Transverse colon (tissue), 4 donors: ENCODE data around the gene RBCK1. TPM values are rescaled to one million over a fixed set of nuclear protein-coding genes. Genes with fewer than 3 reads are reported as not detected.
"Not testable (repeated sequence)": the region's sequence is repeated elsewhere in the genome, so short reads cannot be mapped to it uniquely, and the experiment has no call there.

ENCODE experiments used
- DNase-seq: peaks from one replicate; pipeline ENCODE4 v3.0.0-alpha.2; 2019
- H3K27ac ChIP-seq, 4 donors: fragments of 200-600 bp; sonication (generic); 2 replicates each; pipeline ENCODE4 v1.5.1; 2016 to 2018; ENCODE audit warnings: inconsistent platforms in 4 of 4
- H3K27me3 ChIP-seq: fragments of 200-600 bp; sonication (generic); 2 replicates; pipeline ENCODE4 v1.5.1; 2017; ENCODE audit warnings: inconsistent platforms
- H3K36me3 ChIP-seq, 4 donors: fragments of 200-600 bp; sonication (generic); 2 replicates each; pipeline ENCODE4 v1.5.1; 2017 to 2019; ENCODE audit warnings: inconsistent platforms in 4 of 4
- H3K4me1 ChIP-seq, 4 donors: fragments of 200-600 bp; sonication (generic); 2 replicates each; pipeline ENCODE4 v1.5.1; 2017 to 2020; ENCODE audit warnings: inconsistent platforms in 4 of 4
- H3K4me3 ChIP-seq, 4 donors: fragments of 200-600 bp; sonication (generic); 1 replicate in 1 of 4; 2 replicates in 3 of 4; pipeline versions ENCODE4 v1.5.1 to v1.6.1; 2017 to 2019; ENCODE audit warnings: inconsistent platforms in 4 of 4
- H3K9me3 ChIP-seq, 2 donors: fragments of 200-600 bp; sonication (generic); 2 replicates each; pipeline ENCODE4 v1.5.1; 2017 to 2019; ENCODE audit warnings: inconsistent platforms in 2 of 2
- EP300 ChIP-seq: sonication (generic); formaldehyde crosslinking; IDR thresholded peaks from one replicate; pipeline ENCODE4 v1.6.1; 2017; ENCODE audit warnings: antibody characterized with exemption, low read depth
- POLR2A ChIP-seq: fragments of 450-650 bp; IDR thresholded peaks from one replicate; pipeline ENCODE4 v1.6.1; 2016; ENCODE audit warnings: antibody characterized with exemption, mild to moderate bottlenecking, moderate library complexity
- POLR2AphosphoS5 ChIP-seq, 3 donors: sonication (generic); formaldehyde crosslinking; IDR thresholded peaks; one replicate each; pipeline ENCODE4 v1.6.1; 2016; ENCODE audit warnings: antibody characterized with exemption in 3 of 3
- WGBS, 2 donors: methylation state at CpG; one replicate each; pipeline ENCODE4 v1.1.5; 2018; ENCODE audit warnings: low coverage in 1 of 2; 5-methylcytosine and 5-hydroxymethylcytosine counted together
- in situ Hi-C, 4 donors: fragments of 200-750 bp; cut with MboI; loops; one replicate each; pipeline versions ENCODE4 v1.15.0 to v1.15.1; 2017; ENCODE audit warnings: low sequenced_read_pairs in 3 of 4, low pct_ligation_motif_present in 1 of 4, low pct_unique_long_range_greater_than_20kb in 1 of 4
- intact Hi-C: fragments of 100-400 bp; cut with DNase I; formaldehyde crosslinking; loops from one replicate; pipeline ENCODE4 v1.15.1; 2023; ENCODE audit warnings: low total_unique reads
- total RNA-seq, 4 donors: library from RNA; depleted of rRNA; stranded (reverse); fragments of >200 nt; gene quantifications; one replicate each; pipeline ENCODE4 v1.1.0, GENCODE V29; 2016
- TF ChIP-seq, protein P1 (sequence below), 5 experiments: fragments of 200-600 bp in 3 of 5; fragments of 450-650 bp in 2 of 5; sonication (generic) in 3 of 5; IDR thresholded peaks; 1 replicate in 2 of 5; 2 replicates in 3 of 5; pipeline ENCODE4 v1.5.1; 2016 to 2017; ENCODE audit warnings: antibody characterized with exemption in 5 of 5, inconsistent platforms in 3 of 5, mild to moderate bottlenecking in 2 of 5, moderate library complexity in 1 of 5

RBCK1 gene
- total RNA-seq, 4 donors from 2014 or later = 101 to 152 (median 110) TPM

GRCh38 chr20:388034-388994, 19.8 kb upstream of the RBCK1 start:
- no peak for DNase-seq
- WGBS, 2 donors = 89 to 94% methylated on average over 13 to 21 of the region's 21 CpGs
- H3K27me3 ChIP-seq = no peaks in the 10 kb centered on the region
- intact Hi-C loops (no loop called here), in situ Hi-C loops (no loop called here)
- no peaks in the 10 kb centered on the region for H3K9me3 ChIP-seq
- TF ChIP-seq EP300 (no peak), POLR2AphosphoS5 (IDR thresholded peaks at IDR 0.05) (no peak), POLR2A (no peak)
- TF ChIP-seq, protein P1, sequence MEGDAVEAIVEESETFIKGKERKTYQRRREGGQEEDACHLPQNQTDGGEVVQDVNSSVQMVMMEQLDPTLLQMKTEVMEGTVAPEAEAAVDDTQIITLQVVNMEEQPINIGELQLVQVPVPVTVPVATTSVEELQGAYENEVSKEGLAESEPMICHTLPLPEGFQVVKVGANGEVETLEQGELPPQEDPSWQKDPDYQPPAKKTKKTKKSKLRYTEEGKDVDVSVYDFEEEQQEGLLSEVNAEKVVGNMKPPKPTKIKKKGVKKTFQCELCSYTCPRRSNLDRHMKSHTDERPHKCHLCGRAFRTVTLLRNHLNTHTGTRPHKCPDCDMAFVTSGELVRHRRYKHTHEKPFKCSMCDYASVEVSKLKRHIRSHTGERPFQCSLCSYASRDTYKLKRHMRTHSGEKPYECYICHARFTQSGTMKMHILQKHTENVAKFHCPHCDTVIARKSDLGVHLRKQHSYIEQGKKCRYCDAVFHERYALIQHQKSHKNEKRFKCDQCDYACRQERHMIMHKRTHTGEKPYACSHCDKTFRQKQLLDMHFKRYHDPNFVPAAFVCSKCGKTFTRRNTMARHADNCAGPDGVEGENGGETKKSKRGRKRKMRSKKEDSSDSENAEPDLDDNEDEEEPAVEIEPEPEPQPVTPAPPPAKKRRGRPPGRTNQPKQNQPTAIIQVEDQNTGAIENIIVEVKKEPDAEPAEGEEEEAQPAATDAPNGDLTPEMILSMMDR (IDR thresholded peaks at IDR 0.05) = no peak
- H3K36me3 ChIP-seq = no peaks in the 10 kb centered on the region
- H3K4me1 ChIP-seq = peaks cover 0 to 4% (median 1%) of the 10 kb centered on the region in 4 donors
- no peak overlapping the region for H3K4me3 ChIP-seq
- H3K27ac ChIP-seq = no peak overlapping the region

DNA sequence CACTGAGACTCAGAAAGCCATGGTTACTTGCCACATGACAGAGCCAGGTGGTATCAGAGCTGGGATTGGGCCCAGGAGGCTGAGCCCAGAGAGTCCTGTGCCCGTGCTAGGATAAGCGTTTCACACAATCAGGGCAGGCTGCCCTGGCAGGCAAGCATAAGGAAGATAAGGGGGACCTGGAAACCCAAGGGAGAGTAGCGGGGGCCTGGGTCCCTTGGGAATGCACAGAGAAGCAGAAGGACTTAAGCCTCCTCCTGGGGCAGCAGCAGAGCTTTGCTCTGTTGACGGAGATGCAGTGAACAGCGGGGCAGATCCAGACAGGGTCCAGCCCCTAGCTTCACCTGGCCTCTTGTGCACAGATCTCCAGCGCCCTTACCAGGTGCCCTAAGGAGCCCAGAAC, 18.9 kb upstream of the RBCK1 start:
- intact Hi-C loops (no loop called here), in situ Hi-C loops (no loop called here)
- Histone ChIP-seq H3K4me3 (no peak overlapping the region), H3K27ac (no peak overlapping the region), H3K4me1 (peaks cover 0 to 4% (median 1%) of the 10 kb centered on the region in 4 donors), H3K27me3 (no peaks in the 10 kb centered on the region), H3K9me3 (no peaks in the 10 kb centered on the region), H3K36me3 (no peaks in the 10 kb centered on the region)
- TF ChIP-seq, protein P1 (IDR thresholded peaks at IDR 0.05) = no peak
- TF ChIP-seq EP300 (no peak), POLR2A (no peak), POLR2AphosphoS5 (IDR thresholded peaks at IDR 0.05) (no peak)
- 86% methylated on average over 6 of the region's 6 CpGs; no CpG with 5 or more reads in 1 of the 2 donors for WGBS, 2 donors
- DNase-seq = no peak

DNA sequence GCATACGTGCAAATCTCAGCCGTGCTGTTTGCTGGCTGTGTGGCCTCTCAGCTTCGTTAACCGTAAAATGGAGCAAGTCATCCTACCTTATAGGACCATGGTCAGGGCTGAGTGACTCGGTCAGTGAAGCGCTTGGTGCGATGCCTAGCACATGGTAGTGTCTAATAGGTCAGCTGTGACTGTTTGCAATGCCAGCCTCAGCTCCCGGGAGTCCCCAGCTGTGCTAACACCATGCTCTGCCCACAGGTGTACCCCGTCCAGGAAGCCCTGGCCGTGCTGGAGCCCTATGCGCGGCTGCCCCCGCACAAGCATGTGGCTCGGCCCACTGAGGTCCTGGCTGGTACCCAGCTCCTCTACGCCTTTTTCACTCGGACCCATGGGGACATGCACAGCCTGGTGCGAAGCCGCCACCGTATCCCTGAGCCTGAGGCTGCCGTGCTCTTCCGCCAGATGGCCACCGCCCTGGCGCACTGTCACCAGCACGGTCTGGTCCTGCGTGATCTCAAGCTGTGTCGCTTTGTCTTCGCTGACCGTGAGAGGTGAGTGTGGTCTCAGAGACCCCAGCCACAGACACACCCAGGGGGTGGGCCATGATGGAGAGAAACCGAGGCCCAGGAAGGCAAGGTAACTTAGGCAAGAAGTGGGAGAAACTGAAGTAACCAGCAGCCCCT, 16.9 kb upstream of the RBCK1 start:
- TF ChIP-seq POLR2AphosphoS5 (IDR thresholded peaks at IDR 0.05) = no peak
- TF ChIP-seq POLR2A = no peak
- TF ChIP-seq, protein P1 (IDR thresholded peaks at IDR 0.05) = no peak
- no peak for TF ChIP-seq EP300
- Histone ChIP-seq H3K27ac (no peak overlapping the region), H3K4me1 (no peaks in the 10 kb centered on the region), H3K36me3 (no peaks in the 10 kb centered on the region), H3K27me3 (no peaks in the 10 kb centered on the region), H3K9me3 (no peaks in the 10 kb centered on the region), H3K4me3 (no peak overlapping the region)
- 94% methylated on average over 15 to 27 of the region's 29 CpGs for whole genome bisulfite sequencing, 2 donors
- intact Hi-C loops (no loop called here), in situ Hi-C loops (no loop called here)
- no peak for DNase-seq

DNA sequence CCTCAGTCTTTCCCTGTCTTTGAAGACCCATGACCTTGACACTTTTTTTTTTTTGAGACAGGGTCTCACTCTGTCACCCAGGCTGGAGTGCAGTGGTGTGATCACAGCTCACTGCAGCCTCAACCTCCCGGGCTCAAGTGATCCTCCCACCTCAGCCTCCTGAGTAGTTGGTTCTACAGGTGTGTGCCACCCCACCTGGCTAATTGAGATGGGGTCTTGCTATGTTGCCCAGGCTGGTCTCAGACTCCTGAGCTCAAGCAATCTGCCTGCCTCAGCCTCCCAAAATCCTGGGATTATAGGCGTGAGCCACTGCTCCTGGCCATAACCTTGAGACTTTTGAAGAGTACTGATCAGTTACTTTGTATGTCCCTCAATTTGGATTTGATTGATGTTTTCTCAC, 14.8 kb upstream of the RBCK1 start:
- H3K9me3 ChIP-seq, H3K36me3 ChIP-seq, H3K4me1 ChIP-seq, H3K27ac ChIP-seq, H3K27me3 ChIP-seq, H3K4me3 ChIP-seq, intact Hi-C loops, DNase-seq, in situ Hi-C loops: not testable (repeated sequence)
- 94% methylated on average over 2 of the region's 2 CpGs; no CpG with 5 or more reads in 1 of the 2 donors for WGBS, 2 donors
